DOHH2 (cell line): ENCODE measurements around the gene SUSD1.

Source experiments
- H3F3A ChIP-seq: fragments of 200-600 bp; sonication (generic), shearing (Covaris generic); 2 replicates; pipeline ENCODE4 v1.6.0; 2016; ENCODE audit warnings: antibody characterized with exemption, mild to moderate bottlenecking; ENCODE audit not compliant: control insufficient read depth, insufficient read depth
- H3K27ac ChIP-seq: fragments of 200-600 bp; sonication (generic); 2 replicates; pipeline ENCODE4 v1.5.1; 2014; ENCODE audit warnings: low read depth, mild to moderate bottlenecking, low read length, moderate library complexity
- H3K27me3 ChIP-seq: fragments of 200-600 bp; sonication (generic); 2 replicates; pipeline ENCODE4 v1.6.1; 2014; ENCODE audit warnings: mild to moderate bottlenecking, low read length, mixed read lengths; ENCODE audit not compliant: control insufficient read depth
- H3K36me3 ChIP-seq: fragments of 200-600 bp; sonication (generic); 2 replicates; pipeline ENCODE4 v1.6.1; 2014; ENCODE audit warnings: mild to moderate bottlenecking, low read length, moderate library complexity, mixed read lengths; ENCODE audit not compliant: control insufficient read depth
- H3K4me1 ChIP-seq: fragments of 200-600 bp; sonication (generic); 2 replicates; pipeline ENCODE4 v1.6.1; 2014; ENCODE audit warnings: mild to moderate bottlenecking, low read length, mixed read lengths; ENCODE audit not compliant: control insufficient read depth
- H3K4me2 ChIP-seq: fragments of 200-600 bp; sonication (generic); 2 replicates; pipeline ENCODE4 v1.6.0; 2014; ENCODE audit warnings: mild to moderate bottlenecking, low read length, moderate library complexity
- H3K4me3 ChIP-seq: fragments of 200-600 bp; sonication (generic); 2 replicates; pipeline ENCODE4 v1.5.1; 2014; ENCODE audit warnings: mild to moderate bottlenecking, low read length, mixed read lengths
- H3K79me2 ChIP-seq: fragments of 200-600 bp; sonication (generic); 2 replicates; pipeline ENCODE4 v1.6.1; 2014; ENCODE audit warnings: mild to moderate bottlenecking, low read length, mixed read lengths; ENCODE audit not compliant: control insufficient read depth
- H3K9me2 ChIP-seq: fragments of 200-600 bp; sonication (generic); replicated peaks from 2 replicates; pipeline ENCODE4 v1.6.1; 2014; ENCODE audit warnings: mild to moderate bottlenecking, low read length, mixed read lengths; ENCODE audit not compliant: control insufficient read depth
- H3K9me3 ChIP-seq: fragments of 200-600 bp; sonication (generic); 2 replicates; pipeline ENCODE4 v1.6.1; 2014; ENCODE audit warnings: antibody characterized with exemption, low read length, mixed read lengths; ENCODE audit not compliant: control insufficient read depth, insufficient read depth
- H4K20me1 ChIP-seq: fragments of 200-600 bp; sonication (generic); 2 replicates; pipeline ENCODE4 v1.6.0; 2014; ENCODE audit warnings: low read depth, mild to moderate bottlenecking, antibody characterized with exemption, low read length, moderate library complexity; ENCODE audit not compliant: control insufficient read depth, insufficient read depth
- EZH2phosphoT487 ChIP-seq: fragments of 200-600 bp; sonication (generic); IDR thresholded peaks from 2 replicates; pipeline ENCODE4 v1.6.1; 2017; ENCODE audit warnings: borderline replicate concordance, mild to moderate bottlenecking, antibody characterized with exemption, low read length, moderate library complexity, mixed read lengths
- TF ChIP-seq, protein P1 (sequence below): fragments of 200-600 bp; sonication (generic); IDR thresholded peaks from one replicate; pipeline ENCODE4 v1.5.1; 2014; ENCODE audit warnings: antibody characterized with exemption, mild to moderate bottlenecking, low read depth, low read length; ENCODE audit not compliant: poor library complexity, severe bottlenecking

SUSD1 gene

GRCh38 chr9:112124156-112124555 lies 50.9 kb downstream of the SUSD1 start:
- Histone ChIP-seq H3K27ac (no peak overlapping the region), H3K36me3 (no peaks in the 10 kb centered on the region), H4K20me1 (no peaks in the 10 kb centered on the region), H3K79me2 (no peaks in the 10 kb centered on the region), H3K9me3 (no peaks in the 10 kb centered on the region), H3K4me1 (0 out of 2 replicates have a peak, but pooled peaks cover 3% of the 10 kb centered on the region), H3K9me2 (no peaks in the 10 kb centered on the region), H3K27me3 (no peaks in the 10 kb centered on the region), H3F3A (no peaks in the 10 kb centered on the region), H3K4me2 (no peak overlapping the region), H3K4me3 (no peak overlapping the region)
- TF ChIP-seq, protein P1, sequence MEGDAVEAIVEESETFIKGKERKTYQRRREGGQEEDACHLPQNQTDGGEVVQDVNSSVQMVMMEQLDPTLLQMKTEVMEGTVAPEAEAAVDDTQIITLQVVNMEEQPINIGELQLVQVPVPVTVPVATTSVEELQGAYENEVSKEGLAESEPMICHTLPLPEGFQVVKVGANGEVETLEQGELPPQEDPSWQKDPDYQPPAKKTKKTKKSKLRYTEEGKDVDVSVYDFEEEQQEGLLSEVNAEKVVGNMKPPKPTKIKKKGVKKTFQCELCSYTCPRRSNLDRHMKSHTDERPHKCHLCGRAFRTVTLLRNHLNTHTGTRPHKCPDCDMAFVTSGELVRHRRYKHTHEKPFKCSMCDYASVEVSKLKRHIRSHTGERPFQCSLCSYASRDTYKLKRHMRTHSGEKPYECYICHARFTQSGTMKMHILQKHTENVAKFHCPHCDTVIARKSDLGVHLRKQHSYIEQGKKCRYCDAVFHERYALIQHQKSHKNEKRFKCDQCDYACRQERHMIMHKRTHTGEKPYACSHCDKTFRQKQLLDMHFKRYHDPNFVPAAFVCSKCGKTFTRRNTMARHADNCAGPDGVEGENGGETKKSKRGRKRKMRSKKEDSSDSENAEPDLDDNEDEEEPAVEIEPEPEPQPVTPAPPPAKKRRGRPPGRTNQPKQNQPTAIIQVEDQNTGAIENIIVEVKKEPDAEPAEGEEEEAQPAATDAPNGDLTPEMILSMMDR = no peak
- TF ChIP-seq EZH2phosphoT487 = no peak

GRCh38 chr9:112121633-112122032 lies 53.5 kb downstream of the SUSD1 start:
- H3K27me3 ChIP-seq = no peaks in the 10 kb centered on the region
- H3K36me3 ChIP-seq = no peaks in the 10 kb centered on the region
- no peaks in the 10 kb centered on the region for H3F3A ChIP-seq
- no peaks in the 10 kb centered on the region for H3K9me3 ChIP-seq
- no peaks in the 10 kb centered on the region for H4K20me1 ChIP-seq
- H3K4me2 ChIP-seq = no peak overlapping the region
- no peaks in the 10 kb centered on the region for H3K79me2 ChIP-seq
- H3K4me1 ChIP-seq = 0 out of 2 replicates have a peak, but pooled peaks cover 3% of the 10 kb centered on the region
- no peak overlapping the region for H3K27ac ChIP-seq
- H3K4me3 ChIP-seq = no peak overlapping the region
- TF ChIP-seq, protein P1 = no peak
- no peak for TF ChIP-seq EZH2phosphoT487
- H3K9me2 ChIP-seq = no peaks in the 10 kb centered on the region

GRCh38 chr9:112120439-112120925 lies 54.6 kb downstream of the SUSD1 start:
- Histone ChIP-seq H3F3A (no peaks in the 10 kb centered on the region), H3K27ac (no peak overlapping the region), H3K9me2 (no peaks in the 10 kb centered on the region), H3K9me3 (no peaks in the 10 kb centered on the region), H4K20me1 (no peaks in the 10 kb centered on the region), H3K27me3 (no peaks in the 10 kb centered on the region), H3K79me2 (no peaks in the 10 kb centered on the region), H3K4me1 (no peaks in the 10 kb centered on the region), H3K4me3 (no peak overlapping the region), H3K4me2 (no peak overlapping the region), H3K36me3 (no peaks in the 10 kb centered on the region)
- TF ChIP-seq EZH2phosphoT487 = no peak
- TF ChIP-seq, protein P1 = no peak

- no peaks in the 10 kb centered on the region for H3K9me3 ChIP-seq
- H3K27ac ChIP-seq = no peak overlapping the region
- no peaks in the 10 kb centered on the region for H3K79me2 ChIP-seq
- no peaks in the 10 kb centered on the region for H4K20me1 ChIP-seq
- H3K4me2 ChIP-seq = no peak overlapping the region
- H3K36me3 ChIP-seq = no peaks in the 10 kb centered on the region
- H3K4me3 ChIP-seq = no peak overlapping the region
- no peaks in the 10 kb centered on the region for H3F3A ChIP-seq
- TF ChIP-seq, protein P1 = no peak
- no peak for TF ChIP-seq EZH2phosphoT487
- peaks cover 2% of the 10 kb centered on the region; the same call in 1 of the 2 replicates for H3K27me3 ChIP-seq
- H3K9me2 ChIP-seq = no peaks in the 10 kb centered on the region
- H3K4me1 ChIP-seq = no peaks in the 10 kb centered on the region
Observed at GRCh38 chr9:112120030-112120341, 55.1 kb downstream of the SUSD1 start.
